Smooth muscle cell (in vitro differentiated cells): Measurements from ENCODE around the gene CASS4. TPM values are rescaled to one million over a fixed set of nuclear protein-coding genes. Genes with fewer than 3 reads are reported as not detected.

ENCODE experiments used
- DNase-seq: peaks from one replicate; lab custom pipeline; 2025; ENCODE audit not compliant: unreplicated experiment; lab: John Stamatoyannopoulos, UW
- H2AFZ ChIP-seq: fragments of 200-600 bp; sonication (generic); 2 replicates; pipeline ENCODE4 v1.6.0; 2016; ENCODE audit warnings: antibody characterized with exemption, low read depth, mild to moderate bottlenecking
- H3F3A ChIP-seq: fragments of 200-600 bp; sonication (generic); 2 replicates; pipeline ENCODE4 v1.6.0; 2017; ENCODE audit warnings: antibody characterized with exemption, low read depth
- H3K27ac ChIP-seq: fragments of 200-600 bp; sonication (generic); 2 replicates; pipeline ENCODE4 v1.5.1; 2016; ENCODE audit warnings: low read depth, mild to moderate bottlenecking
- H3K27me3 ChIP-seq: fragments of 200-600 bp; sonication (generic); 2 replicates; pipeline ENCODE4 v1.6.1; 2016; ENCODE audit warnings: low read depth, mild to moderate bottlenecking
- H3K36me3 ChIP-seq: fragments of 200-600 bp; sonication (generic); 2 replicates; pipeline ENCODE4 v1.5.1; 2016; ENCODE audit warnings: low read depth
- H3K4me1 ChIP-seq: fragments of 200-600 bp; sonication (generic); 2 replicates; pipeline ENCODE4 v1.5.1; 2016; ENCODE audit warnings: low read depth
- H3K4me2 ChIP-seq: fragments of 200-600 bp; sonication (generic); 2 replicates; pipeline ENCODE4 v1.6.0; 2016; ENCODE audit warnings: mild to moderate bottlenecking
- H3K4me3 ChIP-seq: fragments of 200-600 bp; sonication (generic); 2 replicates; pipeline ENCODE4 v1.5.1; 2016; ENCODE audit warnings: mild to moderate bottlenecking
- H3K79me2 ChIP-seq: fragments of 200-600 bp; sonication (generic); 2 replicates; pipeline ENCODE4 v1.6.0; 2016; ENCODE audit warnings: low read depth, mild to moderate bottlenecking
- H3K9ac ChIP-seq: fragments of 200-600 bp; sonication (generic); 2 replicates; pipeline ENCODE4 v1.6.0; 2016; ENCODE audit warnings: low read depth
- H3K9me3 ChIP-seq: fragments of 200-600 bp; sonication (generic); replicated peaks from 2 replicates; pipeline ENCODE4 v1.5.1; 2016; ENCODE audit warnings: low read depth
- H4K20me1 ChIP-seq: fragments of 200-600 bp; sonication (generic); 2 replicates; pipeline ENCODE4 v1.6.0; 2016; ENCODE audit warnings: low read depth
- WGBS: methylation state at CpG from one replicate; pipeline ENCODE4 v1.1.7; 2016; ENCODE audit warnings: low lambda C conversion rate; 5-methylcytosine and 5-hydroxymethylcytosine counted together
- polyA plus RNA-seq: library from polyadenylated mRNA; unstranded; fragments of >200 nt; fragmentation: Nextera tagmentation; extraction: Ambion mirVana; gene quantifications from 2 replicates; pipeline ENCODE4 v1.2.1, GENCODE V29; 2016
- total RNA-seq: library from RNA; depleted of rRNA; stranded (reverse); fragments of >200 nt; gene quantifications from 2 replicates; pipeline ENCODE4 v1.2.3, GENCODE V29; 2014
- TF ChIP-seq, protein P1 (sequence below): fragments of 200-600 bp; sonication (generic); IDR thresholded peaks from 2 replicates; pipeline ENCODE4 v1.5.1; 2017; ENCODE audit warnings: borderline replicate concordance, mild to moderate bottlenecking, antibody characterized with exemption; ENCODE audit not compliant: insufficient read depth, poor library complexity, severe bottlenecking

The CASS4 gene
- total and polyA plus RNA-seq, 2 experiments from 2014 or later: 0.07 to 0.22 TPM

DNA sequence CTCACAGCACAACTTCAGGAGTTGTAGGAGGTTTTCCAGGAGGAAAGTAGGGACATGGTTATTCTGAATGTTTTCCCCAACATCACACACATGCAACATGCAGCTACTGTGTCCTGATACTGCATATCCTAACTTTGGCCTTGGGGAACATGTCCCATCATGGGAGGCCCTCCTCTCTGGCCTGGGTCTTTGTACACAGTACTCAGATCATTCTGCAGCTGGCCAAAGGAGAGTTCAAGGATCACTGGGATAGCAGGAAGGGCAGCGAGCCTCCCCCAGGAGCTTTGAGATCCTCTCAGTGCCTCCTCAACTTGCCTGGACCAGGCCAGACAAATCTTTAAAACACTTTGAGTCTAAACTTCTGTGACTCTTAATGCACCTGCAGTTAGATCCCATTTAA lies 12.9 kb downstream of the CASS4 start:
- Histone ChIP-seq H3K79me2 (no peaks in the 10 kb centered on the region), H3K4me2 (no peak overlapping the region), H3K27me3 (no peaks in the 10 kb centered on the region), H2AFZ (no peak overlapping the region), H3K36me3 (no peaks in the 10 kb centered on the region), H3K9me3 (no peaks in the 10 kb centered on the region), H3K4me3 (no peak overlapping the region), H3F3A (peaks cover 7% of the 10 kb centered on the region), H4K20me1 (no peaks in the 10 kb centered on the region), H3K27ac (no peak overlapping the region), H3K4me1 (no peaks in the 10 kb centered on the region), H3K9ac (no peak overlapping the region)
- TF ChIP-seq, protein P1, sequence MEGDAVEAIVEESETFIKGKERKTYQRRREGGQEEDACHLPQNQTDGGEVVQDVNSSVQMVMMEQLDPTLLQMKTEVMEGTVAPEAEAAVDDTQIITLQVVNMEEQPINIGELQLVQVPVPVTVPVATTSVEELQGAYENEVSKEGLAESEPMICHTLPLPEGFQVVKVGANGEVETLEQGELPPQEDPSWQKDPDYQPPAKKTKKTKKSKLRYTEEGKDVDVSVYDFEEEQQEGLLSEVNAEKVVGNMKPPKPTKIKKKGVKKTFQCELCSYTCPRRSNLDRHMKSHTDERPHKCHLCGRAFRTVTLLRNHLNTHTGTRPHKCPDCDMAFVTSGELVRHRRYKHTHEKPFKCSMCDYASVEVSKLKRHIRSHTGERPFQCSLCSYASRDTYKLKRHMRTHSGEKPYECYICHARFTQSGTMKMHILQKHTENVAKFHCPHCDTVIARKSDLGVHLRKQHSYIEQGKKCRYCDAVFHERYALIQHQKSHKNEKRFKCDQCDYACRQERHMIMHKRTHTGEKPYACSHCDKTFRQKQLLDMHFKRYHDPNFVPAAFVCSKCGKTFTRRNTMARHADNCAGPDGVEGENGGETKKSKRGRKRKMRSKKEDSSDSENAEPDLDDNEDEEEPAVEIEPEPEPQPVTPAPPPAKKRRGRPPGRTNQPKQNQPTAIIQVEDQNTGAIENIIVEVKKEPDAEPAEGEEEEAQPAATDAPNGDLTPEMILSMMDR: no peak
- 87% methylated on average over 1 of the region's 1 CpG for WGBS
- no peak for DNase-seq

DNA sequence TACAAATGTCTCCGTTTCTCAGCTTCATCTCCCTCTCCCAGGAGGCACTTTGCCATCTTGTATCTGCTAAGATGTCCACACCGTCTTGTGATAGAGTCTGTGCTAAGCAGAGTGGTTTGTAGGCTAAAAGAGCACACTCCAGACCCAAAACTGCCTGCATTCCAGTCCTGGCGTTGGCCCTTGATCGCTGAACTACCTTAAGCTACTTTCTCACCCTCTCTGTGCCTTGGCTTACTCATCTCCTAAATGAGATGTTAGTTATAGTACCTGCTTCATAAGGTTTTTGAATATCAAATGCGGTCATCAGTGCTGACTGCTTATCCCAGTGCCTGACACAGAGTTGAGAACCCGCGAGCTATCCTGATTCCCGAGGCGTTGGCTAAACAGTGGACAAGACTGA lies 14.0 kb downstream of the CASS4 start:
- Histone ChIP-seq H2AFZ (no peak overlapping the region), H3K4me2 (no peak overlapping the region), H3K27me3 (no peaks in the 10 kb centered on the region), H3K4me3 (no peak overlapping the region), H3F3A (peaks cover 7% of the 10 kb centered on the region), H4K20me1 (no peaks in the 10 kb centered on the region), H3K79me2 (no peaks in the 10 kb centered on the region), H3K9me3 (no peaks in the 10 kb centered on the region), H3K36me3 (no peaks in the 10 kb centered on the region), H3K27ac (no peak overlapping the region), H3K4me1 (no peaks in the 10 kb centered on the region), H3K9ac (no peak overlapping the region)
- DNase-seq: no peak
- TF ChIP-seq, protein P1: no peak
- WGBS: 88% methylated on average over 9 of the region's 9 CpGs

DNA sequence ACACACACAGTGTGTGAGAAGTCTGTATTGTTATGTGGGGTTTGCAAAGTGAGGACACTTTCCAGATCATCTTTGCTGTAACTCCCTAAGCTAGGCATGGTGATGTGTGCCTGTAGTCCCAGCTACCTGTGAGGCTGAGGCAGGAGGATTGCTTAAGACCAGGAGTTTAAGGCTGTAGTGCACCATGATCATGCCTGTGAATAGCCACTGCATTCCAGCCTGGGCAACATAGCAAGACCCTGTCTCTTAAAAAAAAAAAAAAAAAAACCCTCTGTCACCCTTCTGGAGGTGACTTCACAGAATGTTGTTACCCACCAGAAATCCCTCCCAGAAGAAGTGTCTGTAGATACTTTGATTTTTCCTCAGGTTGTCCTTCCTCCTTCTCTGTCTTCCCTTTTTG lies 14.9 kb downstream of the CASS4 start:
- Histone ChIP-seq H3K4me2 (no peak overlapping the region), H3F3A (peaks cover 5% of the 10 kb centered on the region), H3K9me3 (no peaks in the 10 kb centered on the region), H3K9ac (no peak overlapping the region), H3K27ac (no peak overlapping the region), H2AFZ (no peak overlapping the region), H3K4me1 (no peaks in the 10 kb centered on the region), H3K27me3 (no peaks in the 10 kb centered on the region), H4K20me1 (no peaks in the 10 kb centered on the region), H3K79me2 (no peaks in the 10 kb centered on the region), H3K4me3 (no peak overlapping the region), H3K36me3 (no peaks in the 10 kb centered on the region)
- TF ChIP-seq, protein P1: no peak
- DNase-seq: no peak

DNA sequence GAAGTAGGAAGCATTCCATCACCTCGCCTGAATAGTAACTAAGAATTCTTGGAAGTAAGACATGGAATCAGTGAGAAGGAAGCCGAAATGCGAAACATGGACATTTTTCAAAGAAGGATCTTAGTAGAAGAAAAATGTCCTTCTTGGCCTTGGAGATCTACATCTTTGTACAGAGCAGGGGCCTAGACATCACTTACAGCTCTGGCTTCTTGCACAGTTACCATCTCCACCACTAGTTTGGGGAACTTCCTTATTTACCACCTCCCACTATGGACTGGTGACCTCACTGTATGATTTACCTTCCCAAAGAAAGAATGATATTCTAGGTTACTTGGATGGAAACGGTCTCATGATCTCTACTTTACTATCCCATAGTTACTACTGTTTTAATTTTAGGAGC lies 15.7 kb downstream of the CASS4 start:
- Histone ChIP-seq H3K79me2 (no peaks in the 10 kb centered on the region), H3F3A (no peaks in the 10 kb centered on the region), H3K4me3 (no peak overlapping the region), H3K9ac (no peak overlapping the region), H3K36me3 (no peaks in the 10 kb centered on the region), H3K4me2 (no peak overlapping the region), H3K27ac (no peak overlapping the region), H2AFZ (no peak overlapping the region), H3K9me3 (no peaks in the 10 kb centered on the region), H3K4me1 (no peaks in the 10 kb centered on the region), H4K20me1 (no peaks in the 10 kb centered on the region), H3K27me3 (no peaks in the 10 kb centered on the region)
- no peak for DNase-seq
- TF ChIP-seq, protein P1: no peak
- WGBS: 94% methylated on average over 4 of the region's 4 CpGs
